Hypothalamus (tissue), 51 donors: Measurements from ENCODE around the gene EYA4.
A peak's percentile ranks its signal among the peaks of the same experiment; 100 is the strongest.

Experiments used
- DNase-seq, 51 donors: peaks; one replicate each; lab custom pipeline; 2025; lab: John Stamatoyannopoulos, UW

The EYA4 gene

GRCh38 chr6:133503336-133503729, 262.2 kb downstream of the EYA4 start:
- DNase-seq: no peak

- DNase-seq: no peak
Observed at GRCh38 chr6:133504158-133504557, 263.0 kb downstream of the EYA4 start.

- DNase-seq: no peak
Observed at GRCh38 chr6:133504761-133505160, 263.6 kb downstream of the EYA4 start.

- DNase-seq: no peak
Observed at GRCh38 chr6:133505681-133506080, 264.5 kb downstream of the EYA4 start.

- DNase-seq: peak in 31 of 51 donors; percentile 1 to 67 (median 16)
Observed at GRCh38 chr6:133512410-133513016, 271.4 kb downstream of the EYA4 start.

- DNase-seq: no peak
Observed at GRCh38 chr6:133523816-133524215, 282.7 kb downstream of the EYA4 start.

- no peak for DNase-seq
Observed at GRCh38 chr6:133526436-133526835, 285.3 kb downstream of the EYA4 start.

- no peak for DNase-seq
Observed at GRCh38 chr6:133528566-133528965, 287.4 kb downstream of the EYA4 start.

GRCh38 chr6:133532908-133533307, 291.8 kb downstream of the EYA4 start:
- no peak for DNase-seq

GRCh38 chr6:133539502-133540259, 298.5 kb downstream of the EYA4 start:
- DNase-seq: no peak

- DNase-seq: no peak
Observed at GRCh38 chr6:133540361-133540760, 299.2 kb downstream of the EYA4 start.

- DNase-seq: no peak
Observed at GRCh38 chr6:133541040-133541439, 299.9 kb downstream of the EYA4 start.

- DNase-seq: no peak
Observed at GRCh38 chr6:133542056-133542821, 301.1 kb downstream of the EYA4 start.

- DNase-seq: no peak
Observed at GRCh38 chr6:133544419-133544818, 303.3 kb downstream of the EYA4 start.

GRCh38 chr6:133546098-133546497, 304.9 kb downstream of the EYA4 start:
- no peak for DNase-seq

- DNase-seq: no peak
Observed at GRCh38 chr6:133547136-133547535, 306.0 kb downstream of the EYA4 start.

- no peak for DNase-seq
Observed at GRCh38 chr6:133548423-133549159, 307.4 kb downstream of the EYA4 start.

GRCh38 chr6:133549371-133549801, 308.2 kb downstream of the EYA4 start:
- no peak for DNase-seq

GRCh38 chr6:133550026-133550425, 308.9 kb downstream of the EYA4 start:
- no peak for DNase-seq

GRCh38 chr6:133551436-133551835, 310.3 kb downstream of the EYA4 start:
- DNase-seq: no peak

GRCh38 chr6:133551847-133552341, 310.7 kb downstream of the EYA4 start:
- peak in 1 of 51 donors; percentile 5 for DNase-seq
